HG03575 (cell line): Measurements from ENCODE around the gene XXYLT1.

ENCODE experiments used
- ATAC-seq: cut with Tn5 transposase; IDR thresholded peaks from one replicate; pipeline ENCODE4 v1.9.1; 2021; ENCODE audit not compliant: unreplicated experiment, insufficient number of reproducible peaks, low FRiP score; ENCODE audit errors: extremely low read depth

The XXYLT1 gene

GRCh38 chr3:195068084-195069080 is 202.6 kb downstream of the XXYLT1 start:
- ATAC-seq: no peak

GRCh38 chr3:195066441-195066841 is 204.5 kb downstream of the XXYLT1 start:
- no peak for ATAC-seq

GRCh38 chr3:195065864-195066185 is 205.1 kb downstream of the XXYLT1 start:
- ATAC-seq: no peak

GRCh38 chr3:195065142-195065863 is 205.7 kb downstream of the XXYLT1 start:
- no peak for ATAC-seq

- no peak for ATAC-seq
These were observed 206.5 kb downstream of the XXYLT1 start for GRCh38 chr3:195064300-195064931.

- ATAC-seq: no peak
These were observed 207.3 kb downstream of the XXYLT1 start for GRCh38 chr3:195063581-195064193.

GRCh38 chr3:195062866-195063540 is 208.0 kb downstream of the XXYLT1 start:
- no peak for ATAC-seq

GRCh38 chr3:195061756-195062655 is 209.0 kb downstream of the XXYLT1 start:
- no peak for ATAC-seq

GRCh38 chr3:195060531-195061291 is 210.2 kb downstream of the XXYLT1 start:
- ATAC-seq: no peak

GRCh38 chr3:195060217-195060481 is 210.8 kb downstream of the XXYLT1 start:
- ATAC-seq: no peak

GRCh38 chr3:195059471-195060216 is 211.3 kb downstream of the XXYLT1 start:
- ATAC-seq: no peak

GRCh38 chr3:195059006-195059350 is 212.0 kb downstream of the XXYLT1 start:
- no peak for ATAC-seq

- ATAC-seq: no peak
These were observed 212.5 kb downstream of the XXYLT1 start for GRCh38 chr3:195058336-195059005.

- no peak for ATAC-seq
These were observed 213.2 kb downstream of the XXYLT1 start for GRCh38 chr3:195057716-195058115.

GRCh38 chr3:195056506-195056905 is 214.5 kb downstream of the XXYLT1 start:
- ATAC-seq: no peak

GRCh38 chr3:195054311-195054710 is 216.6 kb downstream of the XXYLT1 start:
- ATAC-seq: no peak
